ENCODE measurements around the gene NASP. TPM values are rescaled to one million over a fixed set of nuclear protein-coding genes. Genes with fewer than 3 reads are reported as not detected.

NASP gene
- total and polyA plus RNA-seq, 2 of the 13 experiments (the other 11 are each of a cell fraction or from before 2014, with no cell fraction given) = 132 to 256 TPM

DNA sequence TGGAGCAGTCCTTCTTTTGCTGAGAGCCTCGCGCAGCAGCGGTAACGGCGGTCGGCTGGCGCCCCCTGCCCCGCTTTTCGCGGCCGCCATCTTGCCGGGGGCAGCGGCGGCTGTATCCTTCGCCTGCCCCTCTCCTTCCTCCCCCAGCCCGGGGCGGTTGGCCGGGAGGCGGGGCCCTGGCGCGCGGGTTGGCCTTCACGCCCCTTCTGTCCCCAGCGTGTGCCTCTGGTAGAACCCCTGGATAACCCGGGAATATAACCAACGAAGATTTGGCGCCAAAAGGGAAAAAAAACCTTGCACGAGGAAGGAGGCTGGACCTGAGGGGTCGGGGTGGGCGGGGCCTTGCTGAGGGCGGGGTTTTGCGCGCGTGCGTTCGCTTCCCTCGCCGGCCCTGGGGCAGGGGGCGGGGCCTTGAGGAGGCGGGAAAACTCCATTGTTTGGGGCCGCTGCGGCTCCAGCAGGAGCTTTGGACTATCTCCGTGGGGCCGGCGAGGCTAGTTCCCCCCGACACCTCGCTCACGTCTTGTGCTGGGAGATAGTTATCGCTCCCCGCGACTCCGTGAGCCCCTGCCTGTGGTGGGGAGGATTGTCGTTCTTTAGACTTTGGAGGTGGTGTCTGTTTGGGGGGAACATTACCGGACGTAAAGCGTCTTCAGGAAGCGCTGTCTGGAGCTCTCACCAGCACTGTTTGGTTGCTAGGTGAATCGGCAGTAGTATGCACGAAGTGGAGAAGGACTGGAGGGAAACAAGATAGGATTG, 689 bp downstream of the NASP start (continued):
- TF ChIP-seq RCOR2 (CRISPR knock-in tag; IDR thresholded peaks at IDR 0.05) (no peak), NR2F1 (CRISPR knock-in tag; IDR thresholded peaks at IDR 0.05) (no peak), ARHGAP35 (CRISPR knock-in tag; IDR thresholded peaks at IDR 0.05; ENCODE audit: borderline replicate concordance) (no peak), POLR2AphosphoS2 (IDR thresholded peaks at IDR 0.05; ENCODE audit: low read depth, low read length) (no peak), PHB2 (IDR thresholded peaks at IDR 0.05; ENCODE audit: partially characterized antibody) (no peak), IRF2 (CRISPR knock-in tag; IDR thresholded peaks at IDR 0.05) (no peak), ZNF343 (CRISPR knock-in tag; IDR thresholded peaks at IDR 0.05) (no peak), ZNF354B (CRISPR knock-in tag; IDR thresholded peaks at IDR 0.05) (0 out of 2 replicates have a peak, but pooled peaks have one; percentile 30)
- TF ChIP-seq, protein P1, sequence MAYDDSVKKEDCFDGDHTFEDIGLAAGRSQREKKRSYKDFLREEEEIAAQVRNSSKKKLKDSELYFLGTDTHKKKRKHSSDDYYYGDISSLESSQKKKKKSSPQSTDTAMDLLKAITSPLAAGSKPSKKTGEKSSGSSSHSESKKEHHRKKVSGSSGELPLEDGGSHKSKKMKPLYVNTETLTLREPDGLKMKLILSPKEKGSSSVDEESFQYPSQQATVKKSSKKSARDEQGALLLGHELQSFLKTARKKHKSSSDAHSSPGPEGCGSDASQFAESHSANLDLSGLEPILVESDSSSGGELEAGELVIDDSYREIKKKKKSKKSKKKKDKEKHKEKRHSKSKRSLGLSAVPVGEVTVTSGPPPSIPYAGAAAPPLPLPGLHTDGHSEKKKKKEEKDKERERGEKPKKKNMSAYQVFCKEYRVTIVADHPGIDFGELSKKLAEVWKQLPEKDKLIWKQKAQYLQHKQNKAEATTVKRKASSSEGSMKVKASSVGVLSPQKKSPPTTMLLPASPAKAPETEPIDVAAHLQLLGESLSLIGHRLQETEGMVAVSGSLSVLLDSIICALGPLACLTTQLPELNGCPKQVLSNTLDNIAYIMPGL (CRISPR knock-in tag; IDR thresholded peaks at IDR 0.05; ENCODE audit: borderline replicate concordance in 1 of 2, low read depth in 1 of 2) = peak; percentile 4 to 30; a peak in 1 of 4 replicates
- TF ChIP-seq, protein P2, sequence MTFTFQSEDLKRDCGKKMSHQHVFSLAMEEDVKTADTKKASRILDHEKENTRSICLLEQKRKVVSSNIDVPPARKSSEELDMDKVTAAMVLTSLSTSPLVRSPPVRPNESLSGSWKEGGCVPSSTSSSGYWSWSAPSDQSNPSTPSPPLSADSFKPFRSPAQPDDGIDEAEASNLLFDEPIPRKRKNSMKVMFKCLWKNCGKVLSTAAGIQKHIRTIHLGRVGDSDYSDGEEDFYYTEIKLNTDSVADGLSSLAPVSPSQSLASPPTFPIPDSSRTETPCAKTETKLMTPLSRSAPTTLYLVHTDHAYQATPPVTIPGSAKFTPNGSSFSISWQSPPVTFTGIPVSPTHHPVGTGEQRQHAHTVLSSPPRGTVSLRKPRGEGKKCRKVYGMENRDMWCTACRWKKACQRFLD (CRISPR knock-in tag; IDR thresholded peaks at IDR 0.05; ENCODE audit: borderline replicate concordance) = no peak; the same call in none of the 2 replicates
- TF ChIP-seq, protein P3, sequence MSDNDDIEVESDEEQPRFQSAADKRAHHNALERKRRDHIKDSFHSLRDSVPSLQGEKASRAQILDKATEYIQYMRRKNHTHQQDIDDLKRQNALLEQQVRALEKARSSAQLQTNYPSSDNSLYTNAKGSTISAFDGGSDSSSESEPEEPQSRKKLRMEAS (IDR thresholded peaks at IDR 0.05) = peak; percentile 70; the same call in 1 of the 2 replicates
- TF ChIP-seq, protein P4, sequence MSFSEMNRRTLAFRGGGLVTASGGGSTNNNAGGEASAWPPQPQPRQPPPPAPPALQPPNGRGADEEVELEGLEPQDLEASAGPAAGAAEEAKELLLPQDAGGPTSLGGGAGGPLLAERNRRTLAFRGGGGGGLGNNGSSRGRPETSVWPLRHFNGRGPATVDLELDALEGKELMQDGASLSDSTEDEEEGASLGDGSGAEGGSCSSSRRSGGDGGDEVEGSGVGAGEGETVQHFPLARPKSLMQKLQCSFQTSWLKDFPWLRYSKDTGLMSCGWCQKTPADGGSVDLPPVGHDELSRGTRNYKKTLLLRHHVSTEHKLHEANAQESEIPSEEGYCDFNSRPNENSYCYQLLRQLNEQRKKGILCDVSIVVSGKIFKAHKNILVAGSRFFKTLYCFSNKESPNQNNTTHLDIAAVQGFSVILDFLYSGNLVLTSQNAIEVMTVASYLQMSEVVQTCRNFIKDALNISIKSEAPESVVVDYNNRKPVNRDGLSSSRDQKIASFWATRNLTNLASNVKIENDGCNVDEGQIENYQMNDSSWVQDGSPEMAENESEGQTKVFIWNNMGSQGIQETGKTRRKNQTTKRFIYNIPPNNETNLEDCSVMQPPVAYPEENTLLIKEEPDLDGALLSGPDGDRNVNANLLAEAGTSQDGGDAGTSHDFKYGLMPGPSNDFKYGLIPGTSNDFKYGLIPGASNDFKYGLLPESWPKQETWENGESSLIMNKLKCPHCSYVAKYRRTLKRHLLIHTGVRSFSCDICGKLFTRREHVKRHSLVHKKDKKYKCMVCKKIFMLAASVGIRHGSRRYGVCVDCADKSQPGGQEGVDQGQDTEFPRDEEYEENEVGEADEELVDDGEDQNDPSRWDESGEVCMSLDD (CRISPR knock-in tag; IDR thresholded peaks at IDR 0.05; ENCODE audit: borderline replicate concordance) = 0 out of 2 replicates have a peak, but pooled peaks have one; percentile 58
- TF ChIP-seq, protein P5, sequence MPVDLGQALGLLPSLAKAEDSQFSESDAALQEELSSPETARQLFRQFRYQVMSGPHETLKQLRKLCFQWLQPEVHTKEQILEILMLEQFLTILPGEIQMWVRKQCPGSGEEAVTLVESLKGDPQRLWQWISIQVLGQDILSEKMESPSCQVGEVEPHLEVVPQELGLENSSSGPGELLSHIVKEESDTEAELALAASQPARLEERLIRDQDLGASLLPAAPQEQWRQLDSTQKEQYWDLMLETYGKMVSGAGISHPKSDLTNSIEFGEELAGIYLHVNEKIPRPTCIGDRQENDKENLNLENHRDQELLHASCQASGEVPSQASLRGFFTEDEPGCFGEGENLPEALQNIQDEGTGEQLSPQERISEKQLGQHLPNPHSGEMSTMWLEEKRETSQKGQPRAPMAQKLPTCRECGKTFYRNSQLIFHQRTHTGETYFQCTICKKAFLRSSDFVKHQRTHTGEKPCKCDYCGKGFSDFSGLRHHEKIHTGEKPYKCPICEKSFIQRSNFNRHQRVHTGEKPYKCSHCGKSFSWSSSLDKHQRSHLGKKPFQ (CRISPR knock-in tag; IDR thresholded peaks at IDR 0.05; ENCODE audit: insufficient replicate concordance) = no peak
- TF ChIP-seq, protein P6, sequence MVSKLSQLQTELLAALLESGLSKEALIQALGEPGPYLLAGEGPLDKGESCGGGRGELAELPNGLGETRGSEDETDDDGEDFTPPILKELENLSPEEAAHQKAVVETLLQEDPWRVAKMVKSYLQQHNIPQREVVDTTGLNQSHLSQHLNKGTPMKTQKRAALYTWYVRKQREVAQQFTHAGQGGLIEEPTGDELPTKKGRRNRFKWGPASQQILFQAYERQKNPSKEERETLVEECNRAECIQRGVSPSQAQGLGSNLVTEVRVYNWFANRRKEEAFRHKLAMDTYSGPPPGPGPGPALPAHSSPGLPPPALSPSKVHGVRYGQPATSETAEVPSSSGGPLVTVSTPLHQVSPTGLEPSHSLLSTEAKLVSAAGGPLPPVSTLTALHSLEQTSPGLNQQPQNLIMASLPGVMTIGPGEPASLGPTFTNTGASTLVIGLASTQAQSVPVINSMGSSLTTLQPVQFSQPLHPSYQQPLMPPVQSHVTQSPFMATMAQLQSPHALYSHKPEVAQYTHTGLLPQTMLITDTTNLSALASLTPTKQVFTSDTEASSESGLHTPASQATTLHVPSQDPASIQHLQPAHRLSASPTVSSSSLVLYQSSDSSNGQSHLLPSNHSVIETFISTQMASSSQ (IDR thresholded peaks at IDR 0.05; ENCODE audit: low read depth) = no peak
- TF ChIP-seq, protein P6 (CRISPR knock-in tag; IDR thresholded peaks at IDR 0.05; ENCODE audit: borderline replicate concordance) = no peak

All from HepG2 (cell line).